A673 (cell line): ENCODE results near the gene MTMR2. TPM values are rescaled to one million over a fixed set of nuclear protein-coding genes. Genes with fewer than 3 reads are reported as not detected.
A peak's percentile ranks its signal among the peaks of the same experiment; 100 is the strongest.

Source experiments
- BruUV-seq: library from RNA; stranded (reverse); fragments of 400-500 nt; replicated peaks from 2 replicates; lab custom pipeline; 2021; lab: Mats Ljungman, UMichigan
- CTCF ChIA-PET: fragments of 300-600 bp; sonication (Branson Sonifier 250); formaldehyde crosslinking; loops from one replicate; lab custom pipeline; 2022; ENCODE audit warnings: antibody characterized with exemption; lab: Charles Lee
- POLR2A ChIA-PET: fragments of 300-600 bp; sonication (Branson Sonifier 250); formaldehyde crosslinking; loops from one replicate; lab custom pipeline; 2022; ENCODE audit warnings: antibody characterized with exemption; ENCODE audit not compliant: low non-redundant PET; lab: Charles Lee
- DNase-seq: peaks from one replicate; pipeline ENCODE4 v3.0.0-alpha.2; 2015; ENCODE audit warnings: low spot score
- H3K27ac ChIP-seq: fragments of 200-600 bp; sonication (generic); 2 replicates; pipeline ENCODE4 v1.5.1; 2016; ENCODE audit warnings: mixed run types, low read depth, mild to moderate bottlenecking, mixed read lengths, antibody characterized with exemption, low read length; ENCODE audit not compliant: poor library complexity, severe bottlenecking
- H3K27me3 ChIP-seq: fragments of 200-600 bp; sonication (generic); replicated peaks from 2 replicates; pipeline ENCODE4 v1.6.1; 2017; ENCODE audit warnings: mixed run types, low read depth, mild to moderate bottlenecking, mixed read lengths, antibody characterized with exemption, low read length; ENCODE audit not compliant: insufficient read depth, poor library complexity
- H3K36me3 ChIP-seq: fragments of 200-600 bp; sonication (generic); 2 replicates; pipeline ENCODE4 v1.6.1; 2016; ENCODE audit warnings: mixed run types, mild to moderate bottlenecking, mixed read lengths, antibody characterized with exemption, low read length; ENCODE audit not compliant: insufficient read depth, poor library complexity, severe bottlenecking
- H3K4me1 ChIP-seq: fragments of 200-600 bp; sonication (generic); 2 replicates; pipeline ENCODE4 v1.6.1; 2017; ENCODE audit warnings: mixed run types, mild to moderate bottlenecking, mixed read lengths, antibody characterized with exemption, low read length; ENCODE audit not compliant: insufficient read depth, poor library complexity, severe bottlenecking
- H3K4me3 ChIP-seq: fragments of 200-600 bp; sonication (generic); 2 replicates; pipeline ENCODE4 v1.5.1; 2016; ENCODE audit warnings: low read depth, mixed run types, mild to moderate bottlenecking, mixed read lengths, low read length; ENCODE audit not compliant: poor library complexity, severe bottlenecking
- H3K9me3 ChIP-seq: fragments of 200-600 bp; sonication (generic); 2 replicates; pipeline ENCODE4 v1.6.1; 2016; ENCODE audit warnings: mixed run types, low read depth, mild to moderate bottlenecking, mixed read lengths, antibody characterized with exemption, low read length; ENCODE audit not compliant: poor library complexity, severe bottlenecking
- EZH2 ChIP-seq: fragments of 200-600 bp; sonication (generic); IDR thresholded peaks from 2 replicates; pipeline ENCODE4 v1.6.1; 2017; ENCODE audit warnings: borderline replicate concordance, low read depth, mild to moderate bottlenecking, mixed read lengths, antibody characterized with exemption, low read length; ENCODE audit not compliant: poor library complexity, severe bottlenecking
- intact Hi-C: fragments of 100-400 bp; cut with micrococcal nuclease; formaldehyde crosslinking; loops from one replicate; pipeline ENCODE4 v1.10.0; 2022; ENCODE audit not compliant: unreplicated experiment
- total RNA-seq: library from RNA; stranded (reverse); gene quantifications from 2 replicates; pipeline ENCODE4 v1.2.3, GENCODE V29; 2021
- TF ChIP-seq, protein P1 (sequence below): fragments of 300-800, 200-600 bp; sonication (generic); conservative IDR thresholded peaks from 2 replicates; pipeline ENCODE4 v1.5.1; 2017; ENCODE audit warnings: low read depth, mild to moderate bottlenecking, antibody characterized with exemption, low read length, moderate library complexity, mixed read lengths

The MTMR2 gene
- total RNA-seq, 1 experiment from 2014 or later: 58.6 TPM

- TF ChIP-seq, protein P1, sequence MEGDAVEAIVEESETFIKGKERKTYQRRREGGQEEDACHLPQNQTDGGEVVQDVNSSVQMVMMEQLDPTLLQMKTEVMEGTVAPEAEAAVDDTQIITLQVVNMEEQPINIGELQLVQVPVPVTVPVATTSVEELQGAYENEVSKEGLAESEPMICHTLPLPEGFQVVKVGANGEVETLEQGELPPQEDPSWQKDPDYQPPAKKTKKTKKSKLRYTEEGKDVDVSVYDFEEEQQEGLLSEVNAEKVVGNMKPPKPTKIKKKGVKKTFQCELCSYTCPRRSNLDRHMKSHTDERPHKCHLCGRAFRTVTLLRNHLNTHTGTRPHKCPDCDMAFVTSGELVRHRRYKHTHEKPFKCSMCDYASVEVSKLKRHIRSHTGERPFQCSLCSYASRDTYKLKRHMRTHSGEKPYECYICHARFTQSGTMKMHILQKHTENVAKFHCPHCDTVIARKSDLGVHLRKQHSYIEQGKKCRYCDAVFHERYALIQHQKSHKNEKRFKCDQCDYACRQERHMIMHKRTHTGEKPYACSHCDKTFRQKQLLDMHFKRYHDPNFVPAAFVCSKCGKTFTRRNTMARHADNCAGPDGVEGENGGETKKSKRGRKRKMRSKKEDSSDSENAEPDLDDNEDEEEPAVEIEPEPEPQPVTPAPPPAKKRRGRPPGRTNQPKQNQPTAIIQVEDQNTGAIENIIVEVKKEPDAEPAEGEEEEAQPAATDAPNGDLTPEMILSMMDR: no peak
- no peak for TF ChIP-seq EZH2
- CTCF ChIA-PET: no interaction called here
- no peaks in the 10 kb centered on the region for H3K36me3 ChIP-seq
- no peak for DNase-seq
- H3K27me3 ChIP-seq: no peaks in the 10 kb centered on the region
- H3K27ac ChIP-seq: peak overlapping the region; percentile 89
- H3K4me1 ChIP-seq: peaks cover 18% of the 10 kb centered on the region
- BruUV-seq: no TSS peak
- intact Hi-C loops: loop anchor here (2.0 to 5.0 kb wide), 2 partner anchors 419 to 469 kb away; partner anchors contain the start of genes JRKL and MAML2
- POLR2A ChIA-PET: interaction anchor here (0.8 kb wide), 1 partner anchor 419 kb away, joined by 13 read pairs; no protein-coding TSS in a partner anchor
- H3K9me3 ChIP-seq: no peaks in the 10 kb centered on the region
- H3K4me3 ChIP-seq: peak overlapping the region; percentile 97
These were observed 524 bp downstream of the MTMR2 start for GRCh38 chr11:95923439-95923727.

GRCh38 chr11:95922536-95923438 is 1.1 kb downstream of the MTMR2 start:
- H3K9me3 ChIP-seq: no peaks in the 10 kb centered on the region
- peak overlapping the region; percentile 89 for H3K27ac ChIP-seq
- intact Hi-C loops: loop anchor here (2.0 to 5.0 kb wide), 2 partner anchors 420 to 470 kb away; partner anchors contain the start of genes JRKL and MAML2
- no peaks in the 10 kb centered on the region for H3K27me3 ChIP-seq
- POLR2A ChIA-PET: interaction anchor here (0.8 kb wide), 1 partner anchor 419 kb away, joined by 13 read pairs; no protein-coding TSS in a partner anchor
- TF ChIP-seq EZH2: no peak
- TF ChIP-seq, protein P1: no peak
- H3K4me1 ChIP-seq: peaks cover 18% of the 10 kb centered on the region
- peak; percentile 18 for DNase-seq
- peak overlapping the region; percentile 97 for H3K4me3 ChIP-seq
- CTCF ChIA-PET: no interaction called here
- BruUV-seq: TSS peak; percentile 55
- H3K36me3 ChIP-seq: no peaks in the 10 kb centered on the region

DNA sequence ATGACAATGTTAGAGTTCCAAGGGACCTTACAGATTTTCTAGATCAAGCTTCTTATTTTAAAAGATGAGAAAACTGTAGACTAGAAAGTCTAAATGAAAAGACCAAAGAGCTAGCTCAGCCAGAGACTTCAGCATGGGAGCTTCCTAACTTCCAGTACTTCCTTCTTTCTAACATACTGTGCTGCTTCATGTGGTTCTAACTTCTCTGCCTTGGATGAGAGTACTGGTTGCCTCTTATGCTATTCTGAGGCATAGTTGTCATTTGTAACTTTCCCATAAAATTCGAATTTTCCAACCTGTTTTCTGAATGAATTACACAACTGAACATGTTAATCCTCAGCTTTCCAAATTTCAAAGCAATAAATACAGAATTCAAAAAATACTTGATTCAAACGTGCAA is 1.8 kb downstream of the MTMR2 start:
- intact Hi-C loops: loop anchor here (2.0 to 5.0 kb wide), 2 partner anchors 421 to 470 kb away; partner anchors contain the start of genes JRKL and MAML2
- Histone ChIP-seq H3K4me1 (peaks cover 18% of the 10 kb centered on the region), H3K27ac (no peak overlapping the region), H3K36me3 (no peaks in the 10 kb centered on the region), H3K27me3 (no peaks in the 10 kb centered on the region), H3K4me3 (peak overlapping the region; percentile 97), H3K9me3 (no peaks in the 10 kb centered on the region)
- POLR2A ChIA-PET: no interaction called here
- peak; percentile 13 for DNase-seq
- CTCF ChIA-PET: interaction anchor here (0.6 kb wide), 1 partner anchor 73 kb away, joined by 3 read pairs; no protein-coding TSS in a partner anchor
- no TSS peak for BruUV-seq
- TF ChIP-seq EZH2: no peak
- TF ChIP-seq, protein P1: no peak
